Measurements from ENCODE around the gene SLC51B.

DNA sequence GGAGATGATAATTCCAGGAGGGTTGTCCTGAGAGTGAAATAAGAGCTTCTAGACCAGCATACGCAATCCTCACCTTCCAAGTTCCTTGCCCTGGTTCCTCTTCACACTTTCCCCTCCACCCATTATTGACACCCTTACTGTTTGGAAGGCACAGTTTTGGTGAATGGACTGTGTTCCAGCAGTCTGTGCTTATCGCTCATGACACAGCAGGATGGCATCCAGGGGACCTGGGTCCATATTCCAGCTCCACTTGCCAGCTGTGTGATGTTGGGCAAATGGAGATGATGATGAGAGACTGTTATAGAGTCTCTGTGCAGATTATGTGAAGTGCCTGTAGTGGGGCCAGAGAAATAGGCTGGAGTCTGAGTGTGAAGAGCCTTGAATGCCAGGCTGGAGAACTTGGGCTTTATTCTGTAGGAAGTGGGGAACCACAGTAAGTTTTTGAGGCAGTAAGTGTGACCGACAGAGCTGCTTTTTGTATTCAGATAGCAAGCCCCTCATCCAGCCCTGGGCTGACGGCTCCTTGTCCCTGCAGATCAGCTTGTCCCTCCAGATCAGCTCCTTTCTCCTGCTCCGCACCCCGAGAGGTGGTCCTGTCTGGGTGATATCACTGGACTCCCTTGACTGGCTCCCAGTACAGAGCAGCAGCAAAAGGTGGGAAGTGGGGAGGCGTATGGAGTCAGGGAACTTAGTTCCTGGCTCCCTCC is 39.5 kb downstream of the SLC51B start:
- TF ChIP-seq, protein P1, sequence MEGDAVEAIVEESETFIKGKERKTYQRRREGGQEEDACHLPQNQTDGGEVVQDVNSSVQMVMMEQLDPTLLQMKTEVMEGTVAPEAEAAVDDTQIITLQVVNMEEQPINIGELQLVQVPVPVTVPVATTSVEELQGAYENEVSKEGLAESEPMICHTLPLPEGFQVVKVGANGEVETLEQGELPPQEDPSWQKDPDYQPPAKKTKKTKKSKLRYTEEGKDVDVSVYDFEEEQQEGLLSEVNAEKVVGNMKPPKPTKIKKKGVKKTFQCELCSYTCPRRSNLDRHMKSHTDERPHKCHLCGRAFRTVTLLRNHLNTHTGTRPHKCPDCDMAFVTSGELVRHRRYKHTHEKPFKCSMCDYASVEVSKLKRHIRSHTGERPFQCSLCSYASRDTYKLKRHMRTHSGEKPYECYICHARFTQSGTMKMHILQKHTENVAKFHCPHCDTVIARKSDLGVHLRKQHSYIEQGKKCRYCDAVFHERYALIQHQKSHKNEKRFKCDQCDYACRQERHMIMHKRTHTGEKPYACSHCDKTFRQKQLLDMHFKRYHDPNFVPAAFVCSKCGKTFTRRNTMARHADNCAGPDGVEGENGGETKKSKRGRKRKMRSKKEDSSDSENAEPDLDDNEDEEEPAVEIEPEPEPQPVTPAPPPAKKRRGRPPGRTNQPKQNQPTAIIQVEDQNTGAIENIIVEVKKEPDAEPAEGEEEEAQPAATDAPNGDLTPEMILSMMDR (IDR thresholded peaks at IDR 0.05) = no peak
- TF ChIP-seq POLR2A (IDR thresholded peaks at IDR 0.05) (no peak), POLR2AphosphoS5 (IDR thresholded peaks at IDR 0.05) (no peak)
